Measurements from ENCODE around the gene NEK1. TPM values are rescaled to one million over a fixed set of nuclear protein-coding genes. Genes with fewer than 3 reads are reported as not detected.
A peak's percentile ranks its signal among the peaks of the same experiment; 100 is the strongest.

NEK1 gene
- total RNA-seq, 4 donors from 2014 or later, result 66.9 to 100 (median 90.5) TPM

DNA sequence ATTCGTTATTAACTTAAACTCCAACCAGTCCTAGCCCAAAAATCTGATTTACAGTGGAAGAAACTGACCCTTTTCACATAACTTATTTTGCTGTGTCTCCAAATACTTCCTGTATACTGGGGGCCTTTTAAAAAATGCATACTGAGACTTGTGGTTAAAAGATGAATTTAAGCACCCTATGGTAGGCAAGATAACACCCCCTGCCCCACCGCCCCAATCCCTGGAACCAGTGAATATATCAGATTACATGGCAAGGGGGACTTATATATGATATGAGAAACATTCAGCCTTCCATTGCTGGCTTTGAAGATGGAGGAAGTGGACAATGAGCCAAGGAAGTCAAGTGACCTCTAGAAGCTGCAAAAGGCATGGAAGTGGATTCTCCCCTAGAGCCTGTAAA lies 4.9 kb upstream of the NEK1 start:
- Histone ChIP-seq H3K9me3 (no peaks in the 10 kb centered on the region), H3K27ac (no peak overlapping the region), H3K4me1 (peaks cover 0 to 31% (median 16%) of the 10 kb centered on the region in 4 donors), H3K36me3 (no peaks in the 10 kb centered on the region), H3K27me3 (no peaks in the 10 kb centered on the region), H3K4me3 (no peak overlapping the region)
- TF ChIP-seq, protein P1, sequence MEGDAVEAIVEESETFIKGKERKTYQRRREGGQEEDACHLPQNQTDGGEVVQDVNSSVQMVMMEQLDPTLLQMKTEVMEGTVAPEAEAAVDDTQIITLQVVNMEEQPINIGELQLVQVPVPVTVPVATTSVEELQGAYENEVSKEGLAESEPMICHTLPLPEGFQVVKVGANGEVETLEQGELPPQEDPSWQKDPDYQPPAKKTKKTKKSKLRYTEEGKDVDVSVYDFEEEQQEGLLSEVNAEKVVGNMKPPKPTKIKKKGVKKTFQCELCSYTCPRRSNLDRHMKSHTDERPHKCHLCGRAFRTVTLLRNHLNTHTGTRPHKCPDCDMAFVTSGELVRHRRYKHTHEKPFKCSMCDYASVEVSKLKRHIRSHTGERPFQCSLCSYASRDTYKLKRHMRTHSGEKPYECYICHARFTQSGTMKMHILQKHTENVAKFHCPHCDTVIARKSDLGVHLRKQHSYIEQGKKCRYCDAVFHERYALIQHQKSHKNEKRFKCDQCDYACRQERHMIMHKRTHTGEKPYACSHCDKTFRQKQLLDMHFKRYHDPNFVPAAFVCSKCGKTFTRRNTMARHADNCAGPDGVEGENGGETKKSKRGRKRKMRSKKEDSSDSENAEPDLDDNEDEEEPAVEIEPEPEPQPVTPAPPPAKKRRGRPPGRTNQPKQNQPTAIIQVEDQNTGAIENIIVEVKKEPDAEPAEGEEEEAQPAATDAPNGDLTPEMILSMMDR (IDR thresholded peaks at IDR 0.05), result no peak
- 77 to 84% methylated on average over 2 of the region's 2 CpGs for WGBS, 2 donors
- DNase-seq (ENCODE audit: low spot score in 2 of 2), result no peak

DNA sequence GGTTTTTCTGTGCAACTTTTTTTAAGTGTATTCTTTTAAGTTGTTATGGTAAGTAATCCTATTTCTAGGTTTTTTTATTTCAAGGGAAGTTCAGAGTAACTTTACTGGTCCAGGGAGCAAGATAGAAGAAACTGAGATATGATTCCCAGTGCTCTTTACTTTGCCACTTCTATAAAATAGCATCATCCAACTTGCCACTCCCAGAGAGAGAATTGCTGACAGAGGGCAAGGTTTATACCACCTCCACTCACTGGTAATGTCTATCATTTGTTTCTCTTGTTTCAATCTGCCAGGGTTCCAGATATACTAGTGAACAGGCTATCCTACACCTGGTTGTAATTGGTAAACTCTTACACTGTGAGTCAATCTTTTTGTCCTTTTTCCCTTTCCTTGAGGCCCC lies 4.5 kb upstream of the NEK1 start:
- Histone ChIP-seq H3K27me3 (no peaks in the 10 kb centered on the region), H3K9me3 (no peaks in the 10 kb centered on the region), H3K27ac (no peak overlapping the region), H3K4me3 (no peak overlapping the region), H3K4me1 (peaks cover 0 to 26% (median 13%) of the 10 kb centered on the region in 4 donors), H3K36me3 (no peaks in the 10 kb centered on the region)
- DNase-seq (ENCODE audit: low spot score in 2 of 2), result no peak
- TF ChIP-seq, protein P1 (IDR thresholded peaks at IDR 0.05), result no peak
- no peak for TF ChIP-seq EP300 (IDR thresholded peaks at IDR 0.05)
- TF ChIP-seq POLR2A (IDR thresholded peaks at IDR 0.05), result no peak

DNA sequence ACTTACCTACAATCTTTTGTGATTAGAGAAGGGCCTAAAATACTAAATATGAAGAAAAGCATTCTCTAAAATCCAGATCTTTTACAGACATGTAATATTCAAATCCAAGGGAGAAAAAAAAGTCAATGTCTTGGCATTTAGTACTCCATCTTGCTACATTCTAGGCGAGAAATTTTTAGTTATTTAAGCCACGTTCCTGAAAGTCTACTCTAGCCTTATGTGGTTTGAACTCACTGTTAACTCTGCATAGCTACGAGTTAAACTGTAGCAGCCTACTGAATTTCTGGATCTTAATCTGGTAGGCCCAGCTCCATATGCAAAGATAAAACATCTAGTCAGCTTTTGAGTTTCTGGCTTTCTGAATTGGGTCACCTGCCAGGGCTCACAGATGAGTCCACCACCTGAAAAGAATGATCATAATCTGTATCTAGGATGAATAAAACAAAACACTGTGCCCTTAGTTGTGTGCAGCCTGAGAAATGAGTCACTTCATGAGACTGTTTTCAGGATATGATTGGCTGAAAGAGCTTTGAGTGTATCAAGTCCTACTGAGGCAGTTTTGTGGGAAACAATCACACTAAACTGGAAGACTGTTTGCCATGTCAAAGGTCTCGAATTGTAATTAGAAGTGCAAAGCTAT lies 3.2 kb upstream of the NEK1 start:
- WGBS, 2 donors, result 78 to 79% methylated on average over 4 of the region's 4 CpGs
- H3K27me3 ChIP-seq, result no peaks in the 10 kb centered on the region

DNA sequence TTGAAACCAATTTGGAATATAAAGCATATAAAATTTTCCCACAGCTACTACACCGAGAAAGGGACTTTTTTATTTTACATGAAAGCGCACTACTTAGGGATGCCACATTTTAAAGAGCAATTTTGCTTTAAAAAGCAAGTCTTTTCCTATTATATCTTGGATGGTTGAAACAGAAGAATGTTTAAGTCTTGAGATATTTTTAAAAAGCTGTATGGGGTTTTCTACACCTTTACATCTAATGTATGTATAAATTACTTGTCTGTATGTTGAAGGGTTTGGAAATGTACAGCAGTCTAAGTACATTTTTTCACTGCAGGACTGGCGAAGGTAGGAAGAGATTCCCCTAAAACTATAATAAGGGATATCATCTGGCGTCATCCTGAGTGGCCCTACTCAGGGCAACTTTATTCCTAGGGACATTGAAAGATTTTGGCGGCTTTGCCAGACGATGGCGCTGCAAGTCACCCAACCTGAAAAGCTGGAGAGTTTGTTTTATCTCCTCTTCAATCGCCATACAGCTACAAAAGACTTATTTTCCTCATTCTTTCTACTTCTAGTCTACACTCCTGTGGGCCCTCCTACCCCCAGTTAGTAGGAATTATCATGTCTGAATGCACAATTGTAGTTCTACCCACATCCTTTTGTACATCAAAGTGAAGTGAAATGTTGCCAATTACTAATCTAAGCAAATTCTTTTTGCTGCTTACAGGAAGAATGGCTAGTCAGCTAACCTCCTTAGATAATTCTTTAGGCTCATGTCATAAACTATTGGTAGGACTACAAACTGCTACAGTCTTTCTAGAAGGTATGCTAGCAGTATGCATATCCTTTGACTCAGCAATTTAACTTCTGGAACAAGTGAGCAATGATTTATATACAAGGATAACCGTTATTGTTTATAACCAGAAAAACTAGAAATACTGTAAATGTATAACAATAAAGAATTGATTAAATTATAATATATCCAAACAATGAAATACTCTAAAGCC lies 782 bp upstream of the NEK1 start:
- WGBS, 2 donors, result 5% methylated on average over 9 of the region's 9 CpGs
- peak; percentile 58 to 83 for DNase-seq (ENCODE audit: low spot score in 2 of 2)
- Histone ChIP-seq H3K27ac (peak overlapping the region; percentile 94 to 99 (median 98)), H3K4me1 (peaks cover 0 to 36% (median 13%) of the 10 kb centered on the region in 4 donors), H3K9me3 (no peaks in the 10 kb centered on the region), H3K36me3 (peaks cover 0 to 10% (median 0%) of the 10 kb centered on the region in 3 donors), H3K27me3 (no peaks in the 10 kb centered on the region), H3K4me3 (peak overlapping the region; percentile 66 to 93 (median 79))
- TF ChIP-seq POLR2A (IDR thresholded peaks at IDR 0.05) (no peak), EP300 (IDR thresholded peaks at IDR 0.05) (peak in 1 of 2 donors; percentile 38)
- TF ChIP-seq, protein P1 (IDR thresholded peaks at IDR 0.05), result peak; percentile 51 to 74 (median 69)

More for the DNA sequence above, 3.2 kb upstream of the NEK1 start:
- H3K9me3 ChIP-seq, result no peaks in the 10 kb centered on the region
- H3K4me3 ChIP-seq, result no peak overlapping the region
- H3K36me3 ChIP-seq, result no peaks in the 10 kb centered on the region
- peaks cover 0 to 27% (median 12%) of the 10 kb centered on the region in 4 donors for H3K4me1 ChIP-seq
- no peak for TF ChIP-seq POLR2A (IDR thresholded peaks at IDR 0.05)
- TF ChIP-seq, protein P1 (IDR thresholded peaks at IDR 0.05), result no peak
- no peak for DNase-seq (ENCODE audit: low spot score in 2 of 2)
- no peak overlapping the region for H3K27ac ChIP-seq

DNA sequence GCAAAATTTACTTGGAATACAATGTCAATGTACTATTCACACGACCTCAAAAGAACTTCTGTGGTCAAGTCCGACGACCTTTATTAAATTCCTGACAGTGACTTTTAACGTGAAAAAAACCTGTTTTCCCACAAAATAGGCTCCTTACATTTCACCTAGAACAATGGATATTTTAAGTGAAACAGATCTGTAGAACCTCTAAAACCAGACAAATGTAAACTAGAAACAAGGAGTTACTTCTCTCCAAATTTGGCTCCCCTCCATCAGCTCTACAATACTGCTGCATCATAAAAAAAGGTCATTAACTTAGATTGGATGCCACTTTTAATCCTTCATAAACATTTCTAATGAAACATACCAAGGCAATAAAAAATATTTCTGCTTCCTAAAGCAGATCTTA lies 1.2 kb downstream of the NEK1 start:
- Histone ChIP-seq H3K27ac (peak overlapping the region; percentile 94 to 99 (median 98)), H3K36me3 (peaks cover 0 to 19% (median 0%) of the 10 kb centered on the region in 3 donors), H3K27me3 (no peaks in the 10 kb centered on the region), H3K9me3 (no peaks in the 10 kb centered on the region), H3K4me3 (peak overlapping the region; percentile 66 to 93 (median 79)), H3K4me1 (peaks cover 0 to 44% (median 13%) of the 10 kb centered on the region in 4 donors)
- no peak for DNase-seq (ENCODE audit: low spot score in 2 of 2)
- TF ChIP-seq, protein P1 (IDR thresholded peaks at IDR 0.05), result no peak
- TF ChIP-seq EP300 (IDR thresholded peaks at IDR 0.05), result no peak
- no peak for TF ChIP-seq POLR2A (IDR thresholded peaks at IDR 0.05)
- 20 to 26% methylated on average over 4 of the region's 4 CpGs for WGBS, 2 donors
